HG03025 (cell line): ENCODE data around the gene KLK7.

Experiments used
- ATAC-seq: cut with Tn5 transposase; IDR thresholded peaks from one replicate; pipeline ENCODE4 v1.9.1; 2021; ENCODE audit warnings: mild to moderate bottlenecking, moderate library complexity; ENCODE audit not compliant: unreplicated experiment, low FRiP score

Gene KLK7

DNA sequence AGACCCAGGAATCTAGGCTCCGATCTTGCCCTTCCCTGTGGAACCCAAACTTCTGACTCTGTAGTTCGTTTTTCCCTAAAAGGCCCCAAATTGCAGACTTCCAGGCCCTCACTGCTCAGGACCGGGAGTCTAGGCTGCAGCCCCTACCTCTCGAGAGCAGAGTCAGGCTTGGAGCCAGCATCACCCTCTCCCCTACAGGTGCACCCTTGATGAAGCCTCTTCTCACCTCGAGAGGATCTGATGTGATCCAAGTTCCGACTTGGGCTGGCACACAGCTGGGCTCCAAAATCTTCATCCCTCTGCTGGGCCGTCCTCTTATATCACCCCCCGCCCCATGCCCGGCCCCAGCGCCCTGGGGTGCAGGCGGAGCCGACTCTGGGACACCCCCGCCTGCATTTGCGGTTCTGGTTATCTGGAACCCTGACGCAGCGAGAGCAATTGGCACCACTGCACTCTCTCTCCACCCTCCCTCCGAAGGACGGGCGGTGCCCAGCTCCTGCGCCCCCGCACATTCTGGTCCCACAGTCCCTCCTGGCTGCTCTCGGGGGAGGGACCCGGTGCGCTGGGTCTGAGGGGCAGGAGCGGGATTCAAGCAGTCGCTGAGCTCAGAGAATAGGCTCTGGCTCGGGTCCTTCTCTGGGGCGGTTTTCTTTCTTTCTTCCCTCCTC, at the start of gene KLK7:
TSS of gene KLK7 (minus strand) at position 293 of the 668 bp plus-strand sequence. CDS start 1,518 bp downstream, outside the sequence.
- no peak for ATAC-seq

DNA sequence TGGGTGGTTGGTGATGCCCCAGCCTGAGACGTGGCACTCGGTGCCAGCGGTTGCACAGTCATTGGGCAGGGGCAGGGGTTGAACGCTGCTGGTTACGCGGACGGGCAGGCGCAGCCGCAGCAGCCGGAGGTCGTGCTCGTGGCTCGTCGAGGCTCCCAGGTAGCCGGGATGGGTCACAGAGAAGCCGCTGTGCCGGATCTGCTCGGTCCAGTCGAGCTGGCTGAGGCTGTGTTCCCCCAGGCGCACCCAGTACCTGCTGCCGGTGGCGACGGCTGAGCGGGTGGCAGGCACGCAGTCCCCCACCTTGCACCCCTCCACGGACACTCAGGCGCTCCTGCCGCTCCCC, 48.1 kb upstream of the KLK7 start:
- no peak for ATAC-seq

- ATAC-seq, result no peak
Observed at GRCh38 chr19:51031220-51031879, 47.6 kb upstream of the KLK7 start.

- no peak for ATAC-seq
Observed at GRCh38 chr19:51030631-51031030, 46.9 kb upstream of the KLK7 start.

DNA sequence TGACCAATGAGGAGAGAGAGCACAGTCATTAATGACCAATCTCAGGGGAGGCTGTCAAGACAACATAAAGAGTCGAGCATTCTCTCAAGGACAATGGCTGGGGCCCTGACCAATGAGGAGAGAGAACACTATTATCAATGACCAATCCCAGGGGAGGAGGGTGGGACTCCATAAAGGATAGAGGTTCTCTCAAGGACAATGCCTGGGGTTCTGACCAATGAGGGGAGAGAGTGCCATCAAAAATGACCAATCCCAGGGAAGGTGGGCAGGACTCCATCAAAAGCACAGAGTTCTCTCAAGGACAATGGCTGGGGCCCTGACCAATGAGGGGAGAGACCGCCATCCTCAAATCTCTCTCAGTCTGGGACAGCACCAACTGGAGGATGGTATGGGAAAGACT, 46.0 kb upstream of the KLK7 start:
- ATAC-seq, result no peak

DNA sequence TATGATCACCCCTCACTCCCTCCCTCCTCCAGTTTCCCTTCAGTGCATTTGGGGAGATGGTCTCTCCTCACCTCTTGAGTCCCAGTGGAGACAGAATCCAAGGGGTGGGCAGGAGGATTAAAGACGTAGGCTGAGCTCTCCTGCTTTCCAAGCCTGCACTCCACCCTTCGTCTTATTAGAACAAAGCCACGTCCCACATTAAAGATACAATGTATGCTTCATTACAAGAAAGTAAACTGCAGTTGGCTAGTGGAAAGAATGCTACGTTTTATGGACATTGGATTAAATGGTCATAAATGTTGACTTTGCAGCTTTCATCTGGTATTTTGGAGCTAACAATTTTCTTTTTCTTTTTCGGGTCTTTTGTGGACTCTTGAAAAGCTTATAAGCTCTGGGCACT, 44.2 kb upstream of the KLK7 start:
- no peak for ATAC-seq

GRCh38 chr19:51027126-51027806, 43.5 kb upstream of the KLK7 start:
- no peak for ATAC-seq

GRCh38 chr19:51026554-51026831, 42.8 kb upstream of the KLK7 start, which contains the start of gene KLK11:
Gene KLK11 (minus strand): TSS chr19:51026616. CDS start chr19:51025631, 985 bp downstream.
- ATAC-seq, result no peak

DNA sequence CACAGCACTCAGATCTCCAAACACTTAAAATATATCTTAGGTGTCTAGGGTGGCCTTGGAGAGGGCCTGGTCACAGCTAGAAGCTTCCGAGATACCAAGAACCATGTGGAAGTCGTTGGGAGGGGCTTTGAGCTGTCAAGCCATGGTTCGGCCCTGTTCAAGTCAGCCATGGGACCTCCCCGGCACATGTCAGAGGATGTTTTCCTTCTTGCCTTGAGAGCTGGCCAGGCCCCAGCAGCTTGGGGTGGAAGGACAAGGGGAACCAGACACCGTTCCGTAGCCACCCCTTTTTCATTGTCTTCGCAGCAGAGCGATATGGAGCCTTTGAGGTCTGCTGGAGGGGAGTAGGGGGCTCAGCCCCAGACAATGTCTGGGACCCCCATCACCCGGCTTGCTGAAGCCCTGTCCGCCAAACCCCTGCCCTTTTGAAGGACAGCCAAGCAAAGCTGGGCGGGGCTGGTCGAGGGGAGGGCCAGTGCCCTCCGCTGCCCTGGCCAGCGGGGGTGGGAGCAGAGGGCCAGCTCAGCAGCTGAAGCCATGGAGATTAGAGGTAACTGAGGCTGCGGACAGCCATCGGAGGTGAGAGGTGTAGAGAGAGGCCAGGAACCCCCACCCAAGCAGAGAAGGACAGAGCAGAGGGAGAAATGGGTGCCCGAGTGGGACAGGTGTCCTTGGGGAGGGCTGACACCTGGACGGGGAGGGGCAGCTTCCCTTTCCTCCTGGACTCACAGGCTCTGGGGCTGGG, 42.3 kb upstream of the KLK7 start:
- no peak for ATAC-seq

DNA sequence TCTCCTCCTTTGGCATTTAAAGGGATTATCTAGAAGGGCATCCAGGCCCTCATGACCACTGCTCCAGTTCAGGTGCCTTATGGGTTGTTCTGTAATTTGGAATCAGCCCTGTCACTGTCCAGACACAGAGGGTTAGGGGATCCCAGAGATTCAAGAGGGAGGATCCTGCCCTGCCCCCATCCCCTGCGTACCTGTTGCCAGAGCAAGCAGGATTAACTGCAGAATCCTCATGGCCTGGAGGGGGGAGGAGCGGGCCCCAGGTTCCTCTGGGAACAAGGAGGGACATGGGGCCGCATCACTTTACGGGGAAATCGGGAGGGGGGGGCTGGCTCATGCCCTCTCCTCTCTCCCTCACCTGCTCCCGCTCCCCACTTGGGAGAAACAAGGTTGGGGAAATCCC, 41.7 kb upstream of the KLK7 start:
- ATAC-seq, result no peak

DNA sequence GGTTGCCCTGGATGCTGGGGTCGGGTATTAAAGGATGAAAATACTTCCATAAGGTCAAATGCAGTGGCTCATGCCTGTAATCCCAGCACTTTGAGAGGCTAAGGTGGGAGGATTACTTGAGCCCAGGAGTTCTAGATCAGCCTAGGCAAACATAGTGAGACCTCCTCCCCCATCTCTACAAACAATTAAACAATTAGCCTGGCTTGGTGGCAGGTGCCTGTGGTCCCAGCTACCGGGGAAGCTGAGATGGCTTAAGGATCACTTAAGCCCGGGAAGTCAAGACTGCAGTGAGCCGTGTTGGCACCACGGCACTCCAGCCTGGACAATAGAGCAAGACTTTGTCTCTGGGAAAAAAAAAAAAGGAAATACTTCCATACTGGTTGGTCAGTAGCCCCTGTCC, 41.2 kb upstream of the KLK7 start:
- ATAC-seq, result no peak

- ATAC-seq, result no peak
Observed at GRCh38 chr19:51023946-51024345, 40.2 kb upstream of the KLK7 start.

DNA sequence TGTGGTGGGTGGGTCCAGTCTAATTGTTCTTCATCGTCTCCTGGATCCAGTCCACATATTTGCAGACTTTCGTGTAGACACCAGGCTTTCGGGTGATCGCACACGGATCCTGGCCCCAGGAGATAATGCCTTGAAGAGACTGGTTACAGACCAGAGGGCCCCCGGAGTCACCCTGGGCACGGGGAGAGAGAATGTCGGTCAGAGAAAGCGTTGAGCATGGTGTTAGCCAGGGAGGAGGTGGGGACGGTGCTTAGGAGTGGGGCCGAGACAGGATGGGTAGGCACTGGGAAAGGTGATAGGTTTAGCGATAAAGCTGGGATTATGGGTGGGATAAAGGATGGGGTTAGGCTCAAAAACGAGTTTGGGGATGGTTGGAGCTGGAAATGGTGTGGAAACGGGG, 38.8 kb upstream of the KLK7 start:
- ATAC-seq, result no peak

GRCh38 chr19:51020988-51021651, 37.4 kb upstream of the KLK7 start:
- no peak for ATAC-seq

GRCh38 chr19:51019544-51019925, 35.8 kb upstream of the KLK7 start, which contains the start of gene KLK10:
Gene KLK10 (minus strand): TSS chr19:51019709. CDS start chr19:51019130, 579 bp downstream.
- no peak for ATAC-seq

- no peak for ATAC-seq
Observed at GRCh38 chr19:51018745-51019543, 35.2 kb upstream of the KLK7 start.

GRCh38 chr19:51016798-51017683, 33.3 kb upstream of the KLK7 start:
- no peak for ATAC-seq

GRCh38 chr19:51015691-51016267, 32.1 kb upstream of the KLK7 start:
- ATAC-seq, result no peak

GRCh38 chr19:51014242-51014641, 30.5 kb upstream of the KLK7 start:
- no peak for ATAC-seq
